LNCAP (cell line): ENCODE measurements around the gene PRRG1.

Source experiments
- CTCF ChIP-seq: fragments of 450-650 bp; IDR thresholded peaks from 2 replicates; pipeline ENCODE4 v1.5.1; 2017; ENCODE audit warnings: mild to moderate bottlenecking

Gene PRRG1

GRCh38 chrX:37424000-37424429 is 74.9 kb downstream of the PRRG1 start:
- no peak for TF ChIP-seq CTCF

- no peak for TF ChIP-seq CTCF
Measured at GRCh38 chrX:37425370-37425769, 76.2 kb downstream of the PRRG1 start.

GRCh38 chrX:37434362-37434761 is 85.2 kb downstream of the PRRG1 start:
- peak; percentile 27; the same call in 1 of the 2 replicates for TF ChIP-seq CTCF

- TF ChIP-seq CTCF = no peak
Measured at GRCh38 chrX:37437160-37437559, 88.0 kb downstream of the PRRG1 start.

GRCh38 chrX:37441377-37441776 is 92.2 kb downstream of the PRRG1 start:
- no peak for TF ChIP-seq CTCF

GRCh38 chrX:37445182-37445581 is 96.0 kb downstream of the PRRG1 start:
- TF ChIP-seq CTCF = no peak

GRCh38 chrX:37453821-37454220 is 104.7 kb downstream of the PRRG1 start:
- TF ChIP-seq CTCF = no peak
